Gastrocnemius medialis (tissue), 4 donors: Measurements from ENCODE around the gene SIDT1. TPM values are rescaled to one million over a fixed set of nuclear protein-coding genes. Genes with fewer than 3 reads are reported as not detected.
"Not testable (repeated sequence)": the region's sequence is repeated elsewhere in the genome, so short reads cannot be mapped to it uniquely, and the experiment has no call there.

Experiments used
- ATAC-seq, 2 donors: fragments of 150-250 bp; one replicate each; pipeline ENCODE4 v1.9.1; 2016
- DNase-seq, 2 donors: peaks; one replicate each; pipeline ENCODE4 v3.0.0-alpha.2; 2019
- H3K27ac ChIP-seq, 4 donors: fragments of 200-600 bp; sonication (generic); 1 replicate in 1 of 4; 2 replicates in 3 of 4; pipeline ENCODE4 v1.5.1; 2016 to 2018; ENCODE audit warnings: mild to moderate bottlenecking in 2 of 4, moderate library complexity in 1 of 4
- H3K27me3 ChIP-seq, 3 donors: fragments of 200-600 bp; sonication (generic) in 2 of 3; 1 replicate in 1 of 3; 2 replicates in 2 of 3; pipeline versions ENCODE4 v1.5.1 to v1.6.0; 2016 to 2019; ENCODE audit warnings: mild to moderate bottlenecking in 1 of 3, moderate library complexity in 1 of 3
- H3K36me3 ChIP-seq, 2 donors: fragments of 200-600 bp; sonication (generic) in 1 of 2; one replicate each; pipeline ENCODE4 v1.5.1; 2017 to 2018
- H3K4me1 ChIP-seq, 2 donors: fragments of 200-600 bp; sonication (generic) in 1 of 2; one replicate each; pipeline ENCODE4 v1.5.1; 2016 to 2017; ENCODE audit warnings: mild to moderate bottlenecking in 2 of 2
- H3K4me3 ChIP-seq, 4 donors: fragments of 200-600 bp; sonication (generic) in 3 of 4; 1 replicate in 1 of 4; 2 replicates in 3 of 4; pipeline ENCODE4 v1.5.1; 2016 to 2019; ENCODE audit warnings: mild to moderate bottlenecking in 2 of 4
- H3K9me3 ChIP-seq, 3 donors: fragments of 200-600 bp; sonication (generic) in 2 of 3; 1 replicate in 1 of 3; 2 replicates in 2 of 3; pipeline ENCODE4 v1.5.1; 2016 to 2019
- CTCF ChIP-seq, 5 experiments: fragments of 450-650 bp in 3 of 5; fragments of 200-600 bp in 2 of 5; sonication (generic) in 2 of 5; IDR thresholded peaks in 4 of 5; conservative IDR thresholded peaks in 1 of 5; 1 replicate in 4 of 5; 2 replicates in 1 of 5; pipeline ENCODE4 v1.5.1; 2016 to 2019; ENCODE audit warnings: antibody characterized with exemption in 5 of 5, mild to moderate bottlenecking in 3 of 5, moderate library complexity in 3 of 5
- POLR2A ChIP-seq, 2 donors: fragments of 450-650 bp; IDR thresholded peaks; one replicate each; pipeline ENCODE4 v1.6.1; 2017; ENCODE audit warnings: antibody characterized with exemption in 2 of 2, mild to moderate bottlenecking in 2 of 2, moderate library complexity in 2 of 2
- in situ Hi-C, 4 donors: fragments of 200-750 bp; cut with MboI; loops; one replicate each; pipeline versions ENCODE4 v1.15.0 to v1.8.0; 2017; ENCODE audit warnings: low sequenced_read_pairs in 4 of 4
- intact Hi-C: fragments of 100-400 bp; cut with DNase I; formaldehyde crosslinking; loops from one replicate; pipeline ENCODE4 v1.15.1; 2023; ENCODE audit warnings: low total_unique reads
- total RNA-seq, 4 donors: library from RNA; depleted of rRNA; stranded (reverse); fragments of >200 nt; gene quantifications; one replicate each; pipeline versions ENCODE4 v1.1.0 to v1.2.3, GENCODE V29; 2016

SIDT1 gene
- total RNA-seq, 4 donors from 2014 or later = 0.13 to 0.87 (median 0.19) TPM; not detected in 1

DNA sequence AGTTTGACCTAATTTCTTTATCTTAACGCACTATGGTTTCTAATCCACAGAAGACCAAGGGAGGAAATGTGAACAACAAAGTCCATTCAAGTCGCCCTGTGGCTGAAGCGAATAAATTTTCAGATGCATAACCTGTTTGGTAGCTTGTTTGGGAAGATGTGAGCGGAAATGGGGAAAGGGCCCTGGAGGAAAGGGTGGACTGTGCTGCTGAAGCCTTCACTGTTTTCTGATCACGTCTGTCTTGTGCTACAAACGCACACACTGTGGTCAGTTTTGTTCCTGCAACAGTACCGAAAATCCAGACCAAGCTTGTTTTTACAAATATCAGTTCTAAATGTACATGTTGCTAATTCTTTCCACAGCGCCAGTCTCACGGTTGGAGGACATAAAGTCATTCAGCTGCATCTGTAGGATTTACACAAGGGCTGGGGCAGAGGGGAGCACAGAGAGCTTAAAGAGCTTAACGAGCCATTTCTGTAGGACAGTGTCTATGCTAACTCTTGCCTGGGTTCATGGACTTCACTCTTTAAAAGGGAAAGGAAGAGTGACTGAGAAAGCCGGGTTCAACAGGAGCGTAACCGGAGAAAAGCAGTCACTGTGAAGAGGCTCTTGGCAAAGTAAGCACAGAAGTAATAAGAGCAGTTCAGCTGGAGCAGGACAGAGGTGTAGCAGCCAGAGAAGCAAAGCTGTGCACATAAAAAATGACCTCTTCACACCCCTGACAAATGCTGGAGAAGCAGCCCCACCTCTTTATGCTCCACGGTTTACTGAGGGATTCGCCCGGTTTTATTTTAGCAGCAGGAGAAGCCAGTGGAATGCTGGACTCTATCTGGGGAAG is 97.4 kb downstream of the SIDT1 start:
- TF ChIP-seq CTCF (IDR thresholded peaks at IDR 0.05 in 4 of 5, conservative IDR thresholded peaks at IDR 0.05 in 1 of 5) (no peak), POLR2A (IDR thresholded peaks at IDR 0.05) (no peak)
- ATAC-seq = peak; percentile 84 to 93
- in situ Hi-C loops = loop anchor here in 2 of 4 donors (5.0 kb wide), 2 partner anchors 128 to 138 kb away; no protein-coding TSS in a partner anchor
- H3K27me3 ChIP-seq = no peaks in the 10 kb centered on the region
- no peaks in the 10 kb centered on the region for H3K36me3 ChIP-seq
- H3K9me3 ChIP-seq = no peaks in the 10 kb centered on the region
- intact Hi-C loops = loop anchor here (2.0 to 5.0 kb wide), 4 partner anchors 67 to 578 kb away; partner anchors contain the start of genes ATP6V1A, NAA50 and USF3
- H3K4me1 ChIP-seq = peaks cover 39 to 51% of the 10 kb centered on the region in 2 donors
- H3K27ac ChIP-seq = peak overlapping the region; percentile 71 to 90 (median 78)
- peak; percentile 28 to 73 for DNase-seq
- peak overlapping the region; percentile 15 to 46 (median 39) for H3K4me3 ChIP-seq

GRCh38 chr3:113630956-113631542 is 98.7 kb downstream of the SIDT1 start:
- DNase-seq (no peak), ATAC-seq (peak in 1 of 2 donors; percentile 1)
- Histone ChIP-seq H3K9me3 (no peaks in the 10 kb centered on the region), H3K4me3 (no peak overlapping the region), H3K4me1 (peaks cover 45 to 52% of the 10 kb centered on the region in 2 donors), H3K27ac (peak overlapping the region; percentile 71 to 90 (median 78)), H3K36me3 (no peaks in the 10 kb centered on the region), H3K27me3 (no peaks in the 10 kb centered on the region)
- in situ Hi-C loops = no loop called here
- intact Hi-C loops = loop anchor here (2.0 kb wide), 1 partner anchor 116 kb away; the partner anchor contains the start of genes ATP6V1A and NAA50
- no peak for TF ChIP-seq CTCF (IDR thresholded peaks at IDR 0.05 in 4 of 5, conservative IDR thresholded peaks at IDR 0.05 in 1 of 5)
- TF ChIP-seq POLR2A (IDR thresholded peaks at IDR 0.05) = no peak

DNA sequence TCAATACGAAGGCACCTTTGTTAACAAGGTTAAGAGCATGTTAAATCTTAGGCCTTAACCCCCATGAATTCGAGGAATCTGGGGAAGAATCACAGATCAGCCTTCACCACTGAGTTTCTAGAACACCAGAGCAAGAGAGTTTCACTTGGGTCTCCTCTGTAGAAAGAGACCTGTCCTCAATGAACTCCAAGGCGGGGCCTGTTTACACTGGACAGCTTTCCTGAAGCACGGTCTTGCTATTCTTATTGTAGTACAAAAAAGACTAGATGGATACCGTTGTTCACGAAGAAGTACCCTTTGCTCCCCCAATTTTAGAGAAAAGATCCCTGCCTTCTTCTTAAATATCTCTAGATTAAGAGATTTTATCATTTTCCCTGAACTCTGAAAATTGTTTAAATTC is 99.2 kb downstream of the SIDT1 start:
- Histone ChIP-seq H3K4me1 (peaks cover 45 to 52% of the 10 kb centered on the region in 2 donors), H3K9me3 (no peaks in the 10 kb centered on the region), H3K36me3 (no peaks in the 10 kb centered on the region), H3K27ac (peak overlapping the region; percentile 71 to 90 (median 78)), H3K4me3 (no peak overlapping the region), H3K27me3 (no peaks in the 10 kb centered on the region)
- intact Hi-C loops (loop anchor here (2.0 kb wide), 1 partner anchor 115 kb away; the partner anchor contains the start of genes ATP6V1A and NAA50), in situ Hi-C loops (no loop called here)
- no peak for DNase-seq
- no peak for ATAC-seq
- TF ChIP-seq POLR2A (IDR thresholded peaks at IDR 0.05) (no peak), CTCF (IDR thresholded peaks at IDR 0.05 in 4 of 5, conservative IDR thresholded peaks at IDR 0.05 in 1 of 5) (no peak)

DNA sequence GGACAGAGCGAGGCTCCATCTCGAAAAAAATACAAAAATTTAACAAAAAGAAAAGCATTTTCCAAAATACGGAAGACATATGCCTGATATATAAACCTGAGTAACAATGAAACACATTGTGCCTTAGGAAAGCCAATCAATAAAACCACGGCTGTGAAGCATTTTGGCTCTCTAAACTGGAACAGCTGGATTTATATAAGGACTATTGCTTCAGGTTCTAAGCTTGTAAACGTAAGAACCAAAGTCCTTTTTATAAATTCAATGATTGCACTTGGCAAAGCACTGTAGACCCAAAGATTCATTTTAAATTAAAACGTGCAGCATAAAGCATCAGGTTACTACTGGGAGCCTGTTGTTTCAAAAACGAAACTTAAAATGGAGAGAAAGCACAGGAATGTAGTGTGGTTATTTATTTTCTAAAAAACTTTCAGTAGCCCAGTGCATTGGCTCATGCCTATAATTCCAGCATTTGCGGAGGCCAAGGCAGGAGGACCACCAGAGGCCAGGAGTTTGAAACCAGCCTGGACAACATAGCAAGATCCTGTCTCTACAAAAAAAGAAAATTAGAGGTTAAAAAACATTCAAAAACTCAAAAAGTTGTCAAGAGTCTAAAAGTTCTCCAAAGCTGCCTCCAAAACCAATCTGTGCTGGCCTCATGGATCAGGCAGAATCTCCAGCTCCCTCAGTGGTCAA is 102.6 kb downstream of the SIDT1 start:
- Histone ChIP-seq H3K36me3 (no peaks in the 10 kb centered on the region), H3K27ac (no peak overlapping the region), H3K4me1 (peaks cover 18 to 25% of the 10 kb centered on the region in 2 donors), H3K4me3 (no peak overlapping the region), H3K9me3 (no peaks in the 10 kb centered on the region), H3K27me3 (no peaks in the 10 kb centered on the region)
- ATAC-seq (no peak), DNase-seq (no peak)
- TF ChIP-seq POLR2A (IDR thresholded peaks at IDR 0.05) (no peak), CTCF (IDR thresholded peaks at IDR 0.05 in 4 of 5, conservative IDR thresholded peaks at IDR 0.05 in 1 of 5) (no peak)
- intact Hi-C loops = no loop called here
- in situ Hi-C loops = no loop called here

DNA sequence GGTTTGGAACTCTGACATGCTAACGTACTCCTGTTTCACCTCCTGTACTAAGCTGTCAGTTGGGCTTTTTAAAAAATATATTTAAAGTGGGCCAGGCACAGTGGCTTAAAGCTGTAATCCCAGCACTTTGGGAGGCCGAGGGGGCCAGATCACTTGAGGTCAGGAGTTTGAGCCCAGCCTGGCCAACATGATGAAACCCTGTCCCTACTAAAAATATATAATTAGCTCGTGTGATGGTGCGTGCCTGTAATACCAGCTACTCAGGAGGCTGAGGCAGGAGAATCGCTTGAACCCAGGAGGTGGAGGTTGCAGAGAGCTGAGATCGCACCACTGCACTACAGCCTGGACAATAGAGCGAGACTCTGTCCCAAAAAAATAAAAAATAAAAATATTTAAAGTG is 103.7 kb downstream of the SIDT1 start:
- peak; percentile 39 to 72 for ATAC-seq
- H3K27me3 ChIP-seq, intact Hi-C loops: not testable (repeated sequence)

More for the DNA sequence above, 103.7 kb downstream of the SIDT1 start:
- H3K9me3 ChIP-seq, DNase-seq, H3K36me3 ChIP-seq, H3K4me3 ChIP-seq, in situ Hi-C loops: not testable (repeated sequence)
- Histone ChIP-seq H3K27ac (peak overlapping the region in 2 of 4 donors; percentile 28 to 31), H3K4me1 (peaks cover 11 to 15% of the 10 kb centered on the region in 2 donors)
